ENCODE measurements around the gene ATXN7L1. TPM values are rescaled to one million over a fixed set of nuclear protein-coding genes. Genes with fewer than 3 reads are reported as not detected.
"Not testable (repeated sequence)": the region's sequence is repeated elsewhere in the genome, so short reads cannot be mapped to it uniquely, and the experiment has no call there.

ATXN7L1 gene
- polyA plus RNA-seq, 4 donors = 8.4 to 13.7 (median 11.8) TPM

DNA sequence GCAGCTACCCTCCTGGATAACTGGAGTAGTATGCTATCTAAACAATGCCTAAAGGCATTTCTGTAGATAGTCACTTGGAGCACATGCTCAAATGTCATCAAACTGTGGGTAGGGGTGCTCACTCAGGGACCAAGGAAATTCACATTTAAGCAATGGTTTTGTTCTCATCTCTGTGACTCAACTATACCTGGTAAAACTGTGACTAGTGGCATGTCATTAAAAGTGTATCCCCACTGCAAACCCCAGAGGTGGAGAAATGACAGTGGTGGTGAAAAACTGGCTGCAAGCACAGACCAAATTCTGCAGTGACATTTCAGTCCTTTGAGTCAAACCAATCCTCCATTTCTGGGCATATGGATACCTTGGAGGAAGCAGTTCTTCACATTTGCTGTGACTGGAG is 160.9 kb downstream of the ATXN7L1 start:
- no peak for DNase-seq (ENCODE audit: low read depth in 4 of 4, low spot score in 2 of 4)

GRCh38 chr7:105713488-105714465 is 162.6 kb downstream of the ATXN7L1 start:
- DNase-seq (ENCODE audit: low read depth in 4 of 4, low spot score in 2 of 4) = no peak

- no peak for DNase-seq (ENCODE audit: low read depth in 4 of 4, low spot score in 2 of 4)
Measured at GRCh38 chr7:105712877-105713276, 163.5 kb downstream of the ATXN7L1 start.

DNA sequence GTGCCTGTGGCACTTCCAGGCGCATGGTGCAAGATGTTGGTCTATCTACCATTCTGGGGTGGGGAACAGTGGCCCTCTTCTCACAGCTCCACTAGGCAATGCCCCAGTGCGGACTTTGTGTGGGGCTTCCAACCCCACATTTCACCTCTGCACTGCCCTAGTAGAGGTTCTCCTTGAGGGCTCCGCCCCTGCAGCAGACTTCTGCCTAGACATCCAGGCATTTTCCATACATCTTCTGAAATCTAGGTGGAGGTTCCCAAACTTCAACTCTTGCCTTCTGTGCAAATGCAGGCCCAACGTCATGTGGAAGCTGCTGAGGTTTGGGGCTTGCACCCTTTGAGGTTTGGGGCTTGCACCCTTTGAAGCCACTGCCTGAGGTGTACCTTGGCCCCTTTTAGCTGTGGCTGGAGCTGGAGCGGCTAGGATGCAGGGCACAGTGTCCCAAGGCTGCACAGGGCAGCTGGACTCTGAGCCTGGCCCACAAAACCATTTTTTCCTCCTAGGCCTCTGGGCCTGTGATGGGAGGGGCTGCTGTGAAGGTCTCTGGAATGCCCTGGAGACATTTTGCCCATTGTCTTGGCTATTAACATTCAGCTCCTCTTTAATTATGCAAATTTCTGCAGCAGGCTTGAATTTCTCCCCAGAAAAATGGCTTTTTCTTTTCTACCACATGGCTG is 164.5 kb downstream of the ATXN7L1 start:
- DNase-seq (ENCODE audit: low read depth in 4 of 4, low spot score in 2 of 4) = no peak

GRCh38 chr7:105710720-105711119 is 165.7 kb downstream of the ATXN7L1 start:
- DNase-seq (ENCODE audit: low read depth in 4 of 4, low spot score in 2 of 4) = not testable (repeated sequence)

- no peak for DNase-seq (ENCODE audit: low read depth in 4 of 4, low spot score in 2 of 4)
Measured at GRCh38 chr7:105708763-105709080, 167.7 kb downstream of the ATXN7L1 start.

- no peak for DNase-seq (ENCODE audit: low read depth in 4 of 4, low spot score in 2 of 4)
Measured at GRCh38 chr7:105707967-105708762, 168.2 kb downstream of the ATXN7L1 start.

GRCh38 chr7:105707381-105707780 is 169.0 kb downstream of the ATXN7L1 start:
- no peak for DNase-seq (ENCODE audit: low read depth in 4 of 4, low spot score in 2 of 4)

DNA sequence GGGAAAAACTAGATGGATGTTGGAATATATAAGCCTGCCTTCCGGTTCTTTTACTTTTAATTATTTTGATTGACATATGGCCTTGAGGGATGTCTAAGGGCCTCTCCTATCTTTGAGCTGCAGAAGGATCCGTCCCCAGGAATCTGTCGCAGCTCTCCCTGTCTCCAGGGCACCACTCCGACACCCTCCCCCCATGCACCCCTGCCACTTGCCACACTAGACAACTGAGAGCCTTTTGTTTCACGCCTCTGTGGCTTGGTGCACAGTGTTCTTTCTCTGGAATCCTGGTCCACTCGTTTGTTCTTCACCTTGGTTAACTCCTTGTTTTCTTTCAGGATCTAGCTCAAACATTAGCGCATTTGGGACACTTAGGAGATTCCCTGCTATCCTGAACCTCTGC is 171.0 kb downstream of the ATXN7L1 start:
- DNase-seq (ENCODE audit: low read depth in 4 of 4, low spot score in 2 of 4) = no peak

GRCh38 chr7:105703207-105703930 is 173.0 kb downstream of the ATXN7L1 start:
- no peak for DNase-seq (ENCODE audit: low read depth in 4 of 4, low spot score in 2 of 4)

GRCh38 chr7:105699568-105700236 is 176.7 kb downstream of the ATXN7L1 start:
- no peak for DNase-seq (ENCODE audit: low read depth in 4 of 4, low spot score in 2 of 4)

DNA sequence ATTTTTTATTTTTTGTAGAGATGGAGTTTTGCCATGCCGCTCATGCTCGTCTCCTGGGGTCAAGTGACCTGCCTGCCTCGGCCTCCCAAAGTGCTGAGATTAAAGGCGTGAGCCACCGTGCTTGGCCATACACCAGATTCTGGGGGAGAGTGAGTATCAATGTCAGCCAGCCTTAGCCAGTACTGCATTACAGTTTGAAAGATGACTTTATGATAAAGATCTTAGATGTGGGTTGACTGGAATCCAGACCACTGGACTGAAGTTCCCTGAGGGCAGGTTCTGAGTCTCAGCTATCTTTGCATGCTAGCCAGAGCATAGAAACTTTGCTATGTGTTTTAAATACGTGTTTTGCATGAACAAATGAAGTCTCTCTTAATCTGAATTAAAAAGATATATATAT is 177.9 kb downstream of the ATXN7L1 start:
- no peak for DNase-seq (ENCODE audit: low read depth in 4 of 4, low spot score in 2 of 4)

GRCh38 chr7:105697753-105698152 is 178.6 kb downstream of the ATXN7L1 start:
- DNase-seq (ENCODE audit: low read depth in 4 of 4, low spot score in 2 of 4) = no peak

DNA sequence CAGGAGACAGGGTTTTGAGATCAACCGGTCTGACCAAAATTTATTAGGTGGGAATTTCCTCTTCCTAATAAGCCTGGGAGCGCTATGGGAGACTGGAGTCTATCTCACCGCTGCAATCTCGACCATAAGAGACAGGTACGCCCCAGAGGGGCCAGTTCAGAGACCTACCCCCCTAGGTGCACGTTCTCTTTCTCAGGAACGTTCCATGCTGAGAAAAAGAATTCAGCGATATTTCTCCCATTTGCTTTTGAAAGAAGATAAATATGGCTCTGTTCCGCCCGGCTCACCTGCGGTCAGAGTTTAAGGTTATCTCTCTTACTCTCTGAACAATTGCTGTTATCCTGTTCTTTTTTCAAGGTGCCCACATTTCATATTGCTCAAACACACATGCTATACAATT is 179.2 kb downstream of the ATXN7L1 start:
- not testable (repeated sequence) for DNase-seq (ENCODE audit: low read depth in 4 of 4, low spot score in 2 of 4)

DNA sequence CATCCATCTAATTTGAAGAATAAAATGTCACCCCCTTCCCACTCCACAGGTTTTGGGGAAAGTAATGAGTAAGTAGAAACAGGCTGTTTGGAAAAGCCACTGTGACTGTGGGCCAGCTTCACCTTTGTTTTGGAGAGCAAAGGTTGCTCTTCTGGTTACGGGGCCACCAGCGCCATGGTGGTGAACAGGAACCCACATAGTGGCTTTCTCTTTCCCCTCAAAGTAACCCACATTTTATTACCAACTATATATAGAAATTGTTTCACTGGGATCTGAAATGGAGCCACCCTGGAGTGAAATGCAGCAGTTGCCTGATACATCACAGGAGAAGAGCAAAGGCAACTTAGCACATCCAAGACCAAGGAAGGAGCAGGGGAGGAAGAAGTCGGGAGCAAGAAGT is 182.8 kb downstream of the ATXN7L1 start:
- no peak for DNase-seq (ENCODE audit: low read depth in 4 of 4, low spot score in 2 of 4)

DNA sequence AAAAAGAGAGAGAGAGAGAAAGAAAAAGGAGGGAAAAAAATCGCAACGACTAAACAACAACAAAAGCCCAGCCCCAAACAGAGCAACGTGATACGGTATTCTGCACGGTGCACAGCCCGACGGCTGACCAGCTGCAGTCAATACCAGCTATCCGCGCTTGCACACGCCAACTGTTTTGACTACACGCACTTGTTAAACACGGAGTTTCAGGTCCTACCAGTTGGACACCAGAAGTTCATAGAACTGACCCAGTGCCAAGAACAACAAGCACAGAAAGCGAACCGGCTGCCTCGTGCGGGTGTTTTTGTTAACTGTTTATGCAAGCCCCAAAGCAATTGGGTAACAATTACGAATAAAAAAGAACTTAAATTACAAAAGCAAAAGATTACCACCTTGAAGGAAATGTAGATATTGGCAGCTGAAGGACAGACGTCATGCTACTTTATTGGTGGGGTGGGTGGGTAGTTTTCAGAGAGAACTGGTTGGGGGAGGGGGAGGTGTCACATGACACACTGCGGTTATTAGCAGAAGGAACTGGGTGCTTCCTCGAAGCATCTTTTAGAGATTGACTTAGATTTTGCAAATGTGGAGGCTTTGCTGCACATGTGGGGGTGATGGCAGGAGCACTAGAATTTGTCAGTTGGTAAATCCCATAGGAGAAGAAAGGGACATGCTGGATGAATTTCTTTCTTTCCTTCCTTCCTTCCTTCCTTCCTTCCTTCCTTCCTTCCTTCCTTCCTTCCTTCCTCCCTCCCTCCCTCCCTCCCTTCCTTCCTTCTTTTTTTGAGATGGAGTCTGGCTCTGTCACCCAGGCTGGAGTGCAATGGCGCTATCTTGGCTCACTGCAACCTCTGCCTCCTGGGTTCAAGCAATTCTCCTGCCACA is 184.5 kb downstream of the ATXN7L1 start:
- peak; percentile 41 to 58 (median 49) for DNase-seq (ENCODE audit: low read depth in 4 of 4, low spot score in 2 of 4)

- DNase-seq (ENCODE audit: low read depth in 4 of 4, low spot score in 2 of 4) = peak; percentile 19 to 43 (median 26)
Measured at GRCh38 chr7:105691082-105691679, 185.2 kb downstream of the ATXN7L1 start.

GRCh38 chr7:105690325-105690945 is 186.0 kb downstream of the ATXN7L1 start:
- DNase-seq (ENCODE audit: low read depth in 4 of 4, low spot score in 2 of 4) = no peak

Measured in left renal cortex interstitium (tissue), 4 donors.